K562 (cell line): ENCODE measurements around the gene SLC2A13. TPM values are rescaled to one million over a fixed set of nuclear protein-coding genes. Genes with fewer than 3 reads are reported as not detected.

Source experiments
- ATAC-seq: fragments of 200-7000 bp; cut with Tn5 transposase; 3 replicates; pipeline ENCODE4 v1.9.1; 2020; ENCODE audit warnings: moderate library complexity
- BruUV-seq: library from RNA; stranded (reverse); fragments of 400-500 nt; replicated peaks from 2 replicates; lab custom pipeline; 2021; lab: Mats Ljungman, UMichigan
- CTCF ChIA-PET: fragments of 300-600 bp; formaldehyde crosslinking; extraction: SDS; loops from one replicate; lab custom pipeline; 2021; ENCODE audit warnings: low intra/inter-chr PET ratio; lab: Yijun Ruan, JAX
- POLR2A ChIA-PET: fragments of 300-600, 350-650 bp; sonication (Branson Sonifier 250); formaldehyde crosslinking; extraction: SDS; loops from one replicate; lab custom pipeline; 2021; ENCODE audit warnings: antibody characterized with exemption, inconsistent platforms; lab: Yijun Ruan, JAX
- DNase-seq, 4 experiments: peaks; one replicate each; pipeline versions ENCODE4 v3.0.0 to v3.0.0-alpha.2; 2011 to 2018; ENCODE audit warnings: low spot score in 3 of 4, mixed read lengths in 3 of 4; ENCODE audit errors: extremely low read depth in 1 of 4
- FAIRE-seq: peaks from 2 replicates; lab custom pipeline; 2011; peaks lifted over from hg19 to GRCh38; lab: Jason Lieb, UNC
- H2AFZ ChIP-seq: 2 replicates; pipeline ENCODE4 v1.6.0; 2011; ENCODE audit warnings: low read depth, low read length, control low read depth, inconsistent platforms
- H3K27ac ChIP-seq: fragments of 200-600 bp; 3 replicates; pipeline ENCODE4 v1.8.0; 2011; ENCODE audit warnings: low read depth, mild to moderate bottlenecking, control low read depth, inconsistent platforms, low read length, moderate library complexity, mixed read lengths; ENCODE audit errors: extremely low read depth
- H3K27me3 ChIP-seq, 2 experiments: fragments of 300-600 bp in 1 of 2; 2 replicates in 1 of 2; 3 replicates in 1 of 2; pipeline versions ENCODE4 v1.6.0 to v1.8.0; 2011; ENCODE audit warnings: inconsistent platforms in 2 of 2, low read length in 2 of 2, mild to moderate bottlenecking in 1 of 2, mixed read lengths in 1 of 2, moderate library complexity in 1 of 2; ENCODE audit not compliant: control insufficient read depth in 2 of 2, insufficient read depth in 2 of 2
- H3K36me3 ChIP-seq: fragments of 300-600 bp; 3 replicates; pipeline ENCODE4 v1.8.0; 2011; ENCODE audit warnings: mild to moderate bottlenecking, low read length, inconsistent platforms; ENCODE audit not compliant: control insufficient read depth, insufficient read depth
- H3K4me1 ChIP-seq, 2 experiments: fragments of 200-600 bp in 1 of 2; replicated peaks in 1 of 2; 2 replicates in 1 of 2; 3 replicates in 1 of 2; pipeline versions ENCODE4 v1.5.1 to v1.8.0; 2011; ENCODE audit warnings: inconsistent platforms in 2 of 2, low read length in 2 of 2, mild to moderate bottlenecking in 1 of 2, mixed read lengths in 1 of 2, moderate library complexity in 1 of 2; ENCODE audit not compliant: control insufficient read depth in 2 of 2, insufficient read depth in 2 of 2
- H3K4me2 ChIP-seq: 2 replicates; pipeline ENCODE4 v1.6.1; 2011; ENCODE audit warnings: low read length, control low read depth, inconsistent platforms, mixed read lengths; ENCODE audit not compliant: insufficient read depth
- H3K4me3 ChIP-seq: fragments of 200-600 bp; sonication (generic), shearing (Covaris generic); 2 replicates; pipeline ENCODE4 v1.5.1; 2016; ENCODE audit warnings: control low read depth, inconsistent platforms
- H3K79me2 ChIP-seq: fragments of 200-600 bp; 3 replicates; pipeline ENCODE4 v1.8.0; 2011; ENCODE audit warnings: low read length, inconsistent platforms; ENCODE audit not compliant: control insufficient read depth, insufficient read depth
- H3K9ac ChIP-seq, 2 experiments: 2 replicates each; pipeline versions ENCODE4 v1.6.0 to v1.6.1; 2011; ENCODE audit warnings: low read depth in 2 of 2, low read length in 2 of 2, control low read depth in 1 of 2, inconsistent platforms in 1 of 2, mild to moderate bottlenecking in 1 of 2, mixed read lengths in 1 of 2; ENCODE audit not compliant: insufficient read depth in 1 of 2
- H3K9me1 ChIP-seq: one replicate; pipeline ENCODE4 v1.6.0; 2011; ENCODE audit warnings: inconsistent platforms, mild to moderate bottlenecking, low read length, moderate library complexity; ENCODE audit not compliant: control insufficient read depth, insufficient read depth
- H3K9me3 ChIP-seq: replicated peaks from 2 replicates; pipeline ENCODE4 v1.5.1; 2011; ENCODE audit warnings: low read depth, low read length, inconsistent platforms; ENCODE audit not compliant: control insufficient read depth, insufficient read depth
- H4K20me1 ChIP-seq: replicated peaks from 2 replicates; pipeline ENCODE4 v1.6.1; 2011; ENCODE audit warnings: low read length, inconsistent platforms, mixed read lengths; ENCODE audit not compliant: control insufficient read depth, insufficient read depth
- ATF7 ChIP-seq: fragments of 450-650 bp; IDR thresholded peaks from 2 replicates; pipeline ENCODE4 v1.7.1; 2014; ENCODE audit warnings: mild to moderate bottlenecking, moderate library complexity
- IRF1 ChIP-seq: sonication (generic); formaldehyde crosslinking; IDR thresholded peaks from 2 replicates; pipeline ENCODE4 v1.8.0; 2022; ENCODE audit warnings: missing genetic modification reagents, mild to moderate bottlenecking, borderline replicate concordance
- NFYB ChIP-seq: IDR thresholded peaks from 2 replicates; pipeline ENCODE4 v1.6.1; 2011; ENCODE audit warnings: mild to moderate bottlenecking, moderate library complexity; ENCODE audit not compliant: insufficient read length; ENCODE audit errors: extremely low read depth
- YBX1 ChIP-seq: fragments of 450-650 bp; IDR thresholded peaks from 2 replicates; pipeline ENCODE4 v1.7.1; 2016; ENCODE audit warnings: mild to moderate bottlenecking
- ZNF668 ChIP-seq: fragments of 250-450 bp; sonication (Bioruptor Pico); IDR thresholded peaks from 2 replicates; pipeline ENCODE4 v1.8.0; 2022; ENCODE audit warnings: mild to moderate bottlenecking, inconsistent platforms
- WGBS: fragments of 100-300 bp; shearing (Covaris generic); methylation state at CpG from one replicate; pipeline ENCODE4 v1.1.6; 2016; ENCODE audit warnings: low coverage, mixed read lengths; ENCODE audit not compliant: insufficient coverage; ENCODE audit errors: missing lambda C conversion rate; 5-methylcytosine and 5-hydroxymethylcytosine counted together
- in situ Hi-C: fragments of 300-500 bp; cut with MboI; formaldehyde crosslinking; loops from 4 replicates; pipeline ENCODE4 v1.15.0; 2018; ENCODE audit warnings: inconsistent platforms, mixed read lengths
- intact Hi-C: fragments of 100-400 bp; cut with micrococcal nuclease; formaldehyde crosslinking; loops from 2 replicates; pipeline ENCODE4 v1.14.2; 2022
- polyA plus RNA-seq, 8 experiments: library from polyadenylated mRNA; depleted of rRNA in 4 of 8; stranded (reverse) in 5 of 8; unstranded in 3 of 8; fragments of >200 nt; fragmentation: Nextera tagmentation in 2 of 8; fragmentation: Illumina TruSeq in 1 of 8; extraction: Ambion mirVana in 2 of 8; extraction: Trizol in 1 of 8; gene quantifications; 2 replicates each; pipeline versions ENCODE4 v1.2.1 to v1.2.3, GENCODE V29; 2011 to 2014; ENCODE audit warnings: inconsistent platforms in 1 of 8, missing spikeins in 1 of 8
- total RNA-seq, 7 experiments: library from RNA; depleted of rRNA in 6 of 7; stranded (reverse); fragments of >200 nt in 6 of 7; fragmentation: Illumina TruSeq in 2 of 7; extraction: Trizol in 2 of 7; gene quantifications; 2 replicates each; pipeline versions ENCODE4 v1.2.1 to v1.2.3, GENCODE V29; 2011 to 2021; ENCODE audit warnings: low replicate concordance in 1 of 7

Gene SLC2A13
- total and polyA plus RNA-seq, 9 of the 15 experiments (the other 6 are each of a cell fraction or from before 2014, with no cell fraction given): 1.7 to 12.4 (median 9.0) TPM

DNA sequence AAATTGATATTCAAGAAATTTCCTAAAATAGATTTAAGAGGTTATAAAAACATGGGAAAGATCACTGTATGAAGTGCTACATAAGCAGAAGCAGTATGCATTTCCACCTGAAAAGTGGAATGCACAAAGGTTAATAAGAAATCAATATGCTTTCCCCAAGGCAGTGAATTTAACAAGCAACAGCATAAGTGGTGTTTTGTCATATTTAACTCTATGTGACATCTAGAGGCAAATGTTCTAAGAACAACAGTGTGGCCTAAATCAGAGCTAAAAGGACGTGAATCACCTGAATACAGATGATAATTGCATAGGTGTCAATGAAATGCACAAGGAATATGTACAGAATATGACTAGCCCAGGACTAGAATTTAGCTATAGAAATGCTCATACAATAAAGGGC lies 49.5 kb downstream of the SLC2A13 start:
- no peak overlapping the region for H3K4me3 ChIP-seq
- WGBS: 36% methylated on average over 1 of the region's 1 CpG
- H3K9ac ChIP-seq: no peak overlapping the region
- H3K27me3 ChIP-seq: no peaks in the 10 kb centered on the region
- no peak for FAIRE-seq
- no peaks in the 10 kb centered on the region for H3K79me2 ChIP-seq
- intact Hi-C loops (no loop called here), in situ Hi-C loops (no loop called here)
- no TSS peak for BruUV-seq
- no peaks in the 10 kb centered on the region for H3K4me1 ChIP-seq
- POLR2A ChIA-PET: no interaction called here
- no peak for TF ChIP-seq YBX1
- no peak for TF ChIP-seq ZNF668
- no peak for TF ChIP-seq IRF1 (CRISPR knock-in tag)
- TF ChIP-seq ATF7: no peak
- TF ChIP-seq, all 486 proteins: peak for 0
- DNase-seq (no peak), ATAC-seq (no peak)
- H3K27ac ChIP-seq: no peak overlapping the region
- no peaks in the 10 kb centered on the region for H3K9me3 ChIP-seq
- H4K20me1 ChIP-seq: no peaks in the 10 kb centered on the region
- no peak overlapping the region for H2AFZ ChIP-seq
- CTCF ChIA-PET: no interaction called here
- no peaks in the 10 kb centered on the region for H3K36me3 ChIP-seq
- no peak overlapping the region for H3K4me2 ChIP-seq
- no peaks in the 10 kb centered on the region for H3K9me1 ChIP-seq

DNA sequence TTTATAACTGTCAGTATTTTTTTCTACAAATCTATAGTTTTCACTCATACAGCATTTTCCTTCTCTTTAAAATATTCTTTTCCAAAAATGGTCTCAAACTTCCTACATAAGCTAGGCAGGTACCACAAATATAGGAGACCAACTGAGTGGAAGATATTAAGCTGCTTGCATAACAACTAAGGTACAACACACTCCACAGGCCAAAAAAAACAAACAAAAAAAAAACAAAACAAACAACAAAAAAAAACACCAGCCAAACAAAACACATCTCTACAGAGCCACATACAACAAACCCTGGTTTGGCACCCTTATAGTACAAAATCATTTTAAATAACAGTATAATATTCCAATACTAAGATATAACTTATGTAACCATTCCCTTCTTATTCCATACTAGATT lies 50.1 kb downstream of the SLC2A13 start:
- FAIRE-seq: no peak
- CTCF ChIA-PET: no interaction called here

More for the DNA sequence above, 50.1 kb downstream of the SLC2A13 start:
- Histone ChIP-seq H3K27ac (no peak overlapping the region), H3K4me1 (no peaks in the 10 kb centered on the region; a peak in 1 of 5 replicates), H3K4me2 (no peak overlapping the region), H2AFZ (no peak overlapping the region), H3K79me2 (no peaks in the 10 kb centered on the region), H3K4me3 (no peak overlapping the region), H3K27me3 (no peaks in the 10 kb centered on the region), H4K20me1 (no peaks in the 10 kb centered on the region), H3K9me3 (no peaks in the 10 kb centered on the region), H3K9me1 (no peaks in the 10 kb centered on the region), H3K36me3 (no peaks in the 10 kb centered on the region), H3K9ac (no peak overlapping the region)
- DNase-seq: no peak
- in situ Hi-C loops: no loop called here
- TF ChIP-seq NFYB: no peak
- BruUV-seq: no TSS peak
- intact Hi-C loops: no loop called here
- POLR2A ChIA-PET: interaction anchor here (0.7 to 2.3 kb wide), 2 partner anchors 10 to 147 kb away, joined by 3 to 6 read pairs; no protein-coding TSS in a partner anchor
- ATAC-seq: no peak
